GM23338 (cell line): ENCODE results near the gene ATP9B. TPM values are rescaled to one million over a fixed set of nuclear protein-coding genes. Genes with fewer than 3 reads are reported as not detected.

Source experiments
- polyA plus RNA-seq: library from polyadenylated mRNA; unstranded; fragments of >200 nt; fragmentation: Nextera tagmentation; extraction: Ambion mirVana; gene quantifications from 2 replicates; pipeline ENCODE4 v1.2.1, GENCODE V29; 2016
- total RNA-seq: library from RNA; depleted of rRNA; stranded (reverse); fragments of >200 nt; shearing (Covaris generic); gene quantifications from 2 replicates; pipeline ENCODE4 v1.2.3, GENCODE V29; 2014; rRNA removed

Gene ATP9B
- total and polyA plus RNA-seq, 2 experiments from 2014 or later: 14.2 to 25.6 TPM

Other genes starting within 250 kb of the ATP9B start
- 29.0 and 39.8 TPM in 2 replicates for gene SALL3, start 89.6 kb upstream of the ATP9B start, total RNA-seq
- 11.0 and 16.9 TPM in 2 replicates for gene SALL3, start 89.6 kb upstream of the ATP9B start, polyA plus RNA-seq